ENCODE results near the gene ZNF771.
A peak's percentile ranks its signal among the peaks of the same experiment; 100 is the strongest.

The ZNF771 gene

GRCh38 chr16:30407102-30407803 lies at the start of gene ZNF771:
Gene ZNF771, plus strand, starts transcription at chr16:30407606. Its CDS starts 448 bp downstream, at chr16:30408054.
- no peak for DNase-seq (ENCODE audit: low read depth)

- no peak for DNase-seq (ENCODE audit: low read depth)
Observed at GRCh38 chr16:30357715-30358576, 49.5 kb upstream of the ZNF771 start.

- DNase-seq (ENCODE audit: low read depth) = no peak
Observed at GRCh38 chr16:30358577-30358936, 48.8 kb upstream of the ZNF771 start.

- no peak for DNase-seq (ENCODE audit: low read depth)
Observed at GRCh38 chr16:30358990-30359870, 48.2 kb upstream of the ZNF771 start.

- DNase-seq (ENCODE audit: low read depth) = no peak
Observed at GRCh38 chr16:30359871-30360170, 47.6 kb upstream of the ZNF771 start.

- DNase-seq (ENCODE audit: low read depth) = no peak
Observed at GRCh38 chr16:30361180-30361579, 46.2 kb upstream of the ZNF771 start.

- no peak for DNase-seq (ENCODE audit: low read depth)
Observed at GRCh38 chr16:30365200-30365599, 42.2 kb upstream of the ZNF771 start.

- no peak for DNase-seq (ENCODE audit: low read depth)
Observed at GRCh38 chr16:30366511-30366910, 40.9 kb upstream of the ZNF771 start.

GRCh38 chr16:30367349-30368009 lies 39.9 kb upstream of the ZNF771 start:
- no peak for DNase-seq (ENCODE audit: low read depth)

GRCh38 chr16:30368122-30368791 lies 39.1 kb upstream of the ZNF771 start:
- no peak for DNase-seq (ENCODE audit: low read depth)

GRCh38 chr16:30368792-30369090 lies 38.7 kb upstream of the ZNF771 start:
- no peak for DNase-seq (ENCODE audit: low read depth)

- DNase-seq (ENCODE audit: low read depth) = no peak
Observed at GRCh38 chr16:30369091-30369937, 38.1 kb upstream of the ZNF771 start.

GRCh38 chr16:30369938-30370455 lies 37.4 kb upstream of the ZNF771 start:
- no peak for DNase-seq (ENCODE audit: low read depth)

- peak; percentile 100 for DNase-seq (ENCODE audit: low read depth)
Observed at GRCh38 chr16:30370456-30371247, 36.8 kb upstream of the ZNF771 start, which contains the start of gene TBC1D10B. Gene TBC1D10B, minus strand, starts transcription at chr16:30370494. Its CDS starts 311 bp downstream, at chr16:30370183.

- no peak for DNase-seq (ENCODE audit: low read depth)
Observed at GRCh38 chr16:30371248-30371816, 36.1 kb upstream of the ZNF771 start.

- DNase-seq (ENCODE audit: low read depth) = no peak
Observed at GRCh38 chr16:30372038-30372712, 35.2 kb upstream of the ZNF771 start.

- no peak for DNase-seq (ENCODE audit: low read depth)
Observed at GRCh38 chr16:30372725-30373124, 34.7 kb upstream of the ZNF771 start.

- no peak for DNase-seq (ENCODE audit: low read depth)
Observed at GRCh38 chr16:30374538-30374937, 32.9 kb upstream of the ZNF771 start, which contains the start of gene MYL11. Gene MYL11, plus strand, starts transcription at chr16:30374802. Its CDS starts 56 bp downstream, at chr16:30374858.
